OCI-LY7 (cell line): ENCODE measurements around the gene ARAF.

Source experiments
- EZH2phosphoT487 ChIP-seq: fragments of 200-600 bp; sonication (generic); IDR thresholded peaks from 2 replicates; pipeline ENCODE4 v1.6.1; 2018; ENCODE audit warnings: low read depth, borderline replicate concordance, mild to moderate bottlenecking, mixed run types, antibody characterized with exemption, low read length, moderate library complexity, mixed read lengths
- TF ChIP-seq, protein P1 (sequence below): fragments of 200-600 bp; sonication (generic); conservative IDR thresholded peaks from 2 replicates; pipeline ENCODE4 v1.5.1; 2014; ENCODE audit warnings: mild to moderate bottlenecking, antibody characterized with exemption, low read length, moderate library complexity, mixed read lengths

GRCh38 chrX:47587091-47587891 is 26.3 kb downstream of the ARAF start:
- TF ChIP-seq, protein P1, sequence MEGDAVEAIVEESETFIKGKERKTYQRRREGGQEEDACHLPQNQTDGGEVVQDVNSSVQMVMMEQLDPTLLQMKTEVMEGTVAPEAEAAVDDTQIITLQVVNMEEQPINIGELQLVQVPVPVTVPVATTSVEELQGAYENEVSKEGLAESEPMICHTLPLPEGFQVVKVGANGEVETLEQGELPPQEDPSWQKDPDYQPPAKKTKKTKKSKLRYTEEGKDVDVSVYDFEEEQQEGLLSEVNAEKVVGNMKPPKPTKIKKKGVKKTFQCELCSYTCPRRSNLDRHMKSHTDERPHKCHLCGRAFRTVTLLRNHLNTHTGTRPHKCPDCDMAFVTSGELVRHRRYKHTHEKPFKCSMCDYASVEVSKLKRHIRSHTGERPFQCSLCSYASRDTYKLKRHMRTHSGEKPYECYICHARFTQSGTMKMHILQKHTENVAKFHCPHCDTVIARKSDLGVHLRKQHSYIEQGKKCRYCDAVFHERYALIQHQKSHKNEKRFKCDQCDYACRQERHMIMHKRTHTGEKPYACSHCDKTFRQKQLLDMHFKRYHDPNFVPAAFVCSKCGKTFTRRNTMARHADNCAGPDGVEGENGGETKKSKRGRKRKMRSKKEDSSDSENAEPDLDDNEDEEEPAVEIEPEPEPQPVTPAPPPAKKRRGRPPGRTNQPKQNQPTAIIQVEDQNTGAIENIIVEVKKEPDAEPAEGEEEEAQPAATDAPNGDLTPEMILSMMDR: no peak
- TF ChIP-seq EZH2phosphoT487: no peak
